NCI-H774 (cell line): Measurements from ENCODE around the gene IGLL5.

Source experiments
- DNase-seq: peaks from one replicate; lab custom pipeline; 2025; lab: John Stamatoyannopoulos, UW

The IGLL5 gene

DNA sequence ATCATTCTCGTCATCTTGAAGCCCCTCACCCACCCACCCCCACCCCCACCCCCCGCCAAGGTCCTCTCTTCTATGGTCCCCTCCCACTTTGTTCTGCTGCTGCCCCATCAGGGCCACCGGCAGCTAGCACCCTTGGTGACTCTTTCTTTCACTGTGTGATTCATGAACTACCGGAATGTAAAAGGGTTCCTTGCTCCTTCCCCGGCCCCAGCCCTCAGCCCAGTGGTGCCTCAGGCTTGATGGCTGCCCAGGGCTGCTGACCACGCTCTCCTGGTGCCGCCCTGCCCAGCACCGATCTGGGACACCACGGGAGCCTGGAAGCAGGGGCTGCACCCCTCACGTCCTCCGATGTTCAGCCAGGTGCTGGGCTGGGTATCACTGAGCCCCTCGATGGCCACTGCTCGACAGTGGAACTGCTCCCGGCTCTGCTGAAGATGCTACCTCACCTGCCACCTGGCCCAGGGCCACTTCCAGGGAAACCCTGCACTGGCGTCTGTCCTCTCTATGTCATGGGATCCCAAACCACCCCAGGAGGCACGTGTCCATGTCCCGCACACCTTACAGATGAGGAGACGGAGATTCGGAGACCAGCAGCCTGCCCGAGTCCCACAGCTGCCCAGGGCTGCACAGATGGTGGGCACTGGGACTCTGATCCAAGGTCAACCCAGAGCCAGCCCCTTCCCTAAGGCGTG is 39.7 kb downstream of the IGLL5 start:
- DNase-seq: no peak

DNA sequence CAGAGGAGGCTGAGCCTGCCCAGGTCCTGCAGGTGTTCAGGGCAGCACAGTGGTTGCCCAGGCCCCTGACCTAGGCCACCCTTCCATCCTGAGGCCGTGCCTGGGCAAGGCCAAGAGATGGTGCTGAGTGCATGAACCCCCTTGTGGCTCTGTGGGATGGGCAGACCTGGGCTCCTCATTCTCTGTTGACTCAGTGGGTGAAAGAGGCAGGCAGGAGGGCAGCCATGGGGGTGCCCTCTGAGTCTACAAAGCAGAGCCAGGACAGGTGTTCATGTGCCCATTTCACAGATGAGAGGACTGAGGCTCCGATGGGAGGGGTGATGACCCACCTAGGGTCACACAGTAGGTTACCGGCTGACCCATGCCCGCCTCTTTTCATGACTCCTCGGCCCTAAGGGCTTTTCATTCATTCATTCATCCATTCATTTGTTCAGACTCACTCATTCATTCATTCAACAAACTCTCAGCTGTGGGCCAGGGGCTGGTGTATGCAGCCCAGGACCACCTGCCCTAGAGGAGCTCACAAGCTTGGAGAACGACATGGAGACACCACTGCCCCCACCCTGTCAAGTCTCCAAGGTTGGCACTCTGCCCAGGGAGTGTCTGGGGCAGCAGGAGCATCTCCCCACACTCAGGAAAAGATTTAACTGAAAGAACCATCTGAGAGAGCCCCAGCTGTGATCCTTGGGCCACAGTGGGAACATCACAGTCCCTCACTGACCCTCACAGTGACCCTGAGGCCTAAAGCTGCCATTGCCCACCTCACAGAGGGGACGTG is 40.5 kb downstream of the IGLL5 start:
- no peak for DNase-seq

DNA sequence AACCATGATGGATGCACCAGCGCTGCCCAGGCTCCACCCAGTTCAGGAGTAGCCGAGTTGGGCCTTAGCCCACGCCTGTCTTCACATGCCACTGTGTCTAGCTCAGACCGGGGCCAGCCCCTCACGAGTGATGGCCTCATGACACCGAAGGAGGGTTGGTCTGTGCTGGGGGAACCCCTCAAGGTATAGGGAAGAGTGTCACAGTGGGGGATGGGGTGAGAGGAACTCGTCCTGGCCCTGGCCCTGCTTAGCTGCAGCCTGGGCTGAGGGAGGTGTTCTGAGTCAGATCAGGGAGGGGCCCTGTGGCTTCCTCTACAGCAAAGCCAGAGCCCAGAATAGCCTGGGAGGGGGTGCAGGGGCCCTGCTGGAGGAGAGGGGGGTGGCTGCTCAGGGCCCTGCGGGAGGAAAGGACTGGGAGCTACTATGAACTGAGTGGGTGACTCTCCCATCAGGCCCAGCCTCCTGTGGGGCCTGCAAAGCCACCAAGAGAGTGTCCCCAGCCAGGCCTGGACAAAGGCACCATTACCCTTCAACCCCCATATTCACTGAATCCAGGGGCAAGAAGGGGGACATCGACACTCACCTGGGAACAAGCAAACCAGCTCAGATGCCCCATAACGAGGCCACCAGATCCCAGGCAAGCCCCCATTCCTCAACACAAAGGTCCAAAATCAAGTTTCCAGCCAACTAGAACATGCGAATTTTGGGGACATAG is 41.2 kb downstream of the IGLL5 start:
- no peak for DNase-seq

DNA sequence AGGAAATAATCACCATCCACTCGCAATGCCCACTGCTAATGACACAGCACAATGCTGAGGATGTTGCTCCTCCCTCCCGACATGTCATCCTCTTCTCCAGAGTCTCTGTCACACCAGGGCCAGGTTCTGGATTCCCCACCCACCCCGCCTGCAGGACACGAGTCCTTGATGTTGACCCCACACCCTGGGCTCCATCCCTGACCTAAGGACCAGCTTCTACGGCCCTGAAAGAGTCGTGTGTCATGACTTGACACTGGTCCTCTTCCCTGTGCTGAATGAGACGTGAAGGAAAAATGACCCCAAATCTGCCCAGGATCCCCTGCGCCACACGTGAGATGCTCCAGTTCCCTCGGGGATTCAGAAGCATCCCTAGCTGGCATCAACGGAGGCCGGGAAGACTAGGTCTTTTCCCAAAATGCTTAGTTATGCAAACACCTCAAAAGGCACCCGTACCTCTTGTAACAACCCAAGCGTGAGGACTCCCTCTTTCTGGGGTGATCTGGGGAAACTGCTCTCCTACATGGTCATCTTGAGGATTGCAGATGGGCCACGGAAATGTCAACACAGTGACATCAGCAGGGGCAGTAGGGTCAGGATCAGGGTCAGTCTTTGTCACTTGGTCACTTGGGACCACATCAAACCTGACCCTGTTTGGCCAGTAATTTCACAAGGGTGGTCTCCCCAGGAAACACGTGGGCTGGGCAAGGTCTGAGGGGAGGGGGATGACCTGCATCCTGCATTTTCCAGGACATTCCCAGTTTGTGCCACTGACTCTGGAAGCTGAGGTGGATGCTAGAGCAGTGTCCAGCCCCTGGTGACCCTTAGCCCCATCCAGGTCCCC is 42.0 kb downstream of the IGLL5 start:
- no peak for DNase-seq

DNA sequence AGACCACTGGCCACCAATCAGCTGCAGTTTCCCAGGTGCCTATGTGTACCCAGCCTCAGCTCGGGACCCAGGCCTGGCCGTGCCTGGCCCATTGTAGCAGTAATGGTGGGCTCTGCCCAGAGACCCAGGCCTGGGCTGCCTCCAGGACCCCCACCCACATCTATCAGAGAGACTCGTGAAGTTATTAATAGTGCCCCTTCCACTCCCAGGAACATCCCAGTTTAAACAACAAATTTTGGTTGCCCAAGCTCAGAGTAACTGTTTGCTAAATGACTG is 42.5 kb downstream of the IGLL5 start:
- no peak for DNase-seq

DNA sequence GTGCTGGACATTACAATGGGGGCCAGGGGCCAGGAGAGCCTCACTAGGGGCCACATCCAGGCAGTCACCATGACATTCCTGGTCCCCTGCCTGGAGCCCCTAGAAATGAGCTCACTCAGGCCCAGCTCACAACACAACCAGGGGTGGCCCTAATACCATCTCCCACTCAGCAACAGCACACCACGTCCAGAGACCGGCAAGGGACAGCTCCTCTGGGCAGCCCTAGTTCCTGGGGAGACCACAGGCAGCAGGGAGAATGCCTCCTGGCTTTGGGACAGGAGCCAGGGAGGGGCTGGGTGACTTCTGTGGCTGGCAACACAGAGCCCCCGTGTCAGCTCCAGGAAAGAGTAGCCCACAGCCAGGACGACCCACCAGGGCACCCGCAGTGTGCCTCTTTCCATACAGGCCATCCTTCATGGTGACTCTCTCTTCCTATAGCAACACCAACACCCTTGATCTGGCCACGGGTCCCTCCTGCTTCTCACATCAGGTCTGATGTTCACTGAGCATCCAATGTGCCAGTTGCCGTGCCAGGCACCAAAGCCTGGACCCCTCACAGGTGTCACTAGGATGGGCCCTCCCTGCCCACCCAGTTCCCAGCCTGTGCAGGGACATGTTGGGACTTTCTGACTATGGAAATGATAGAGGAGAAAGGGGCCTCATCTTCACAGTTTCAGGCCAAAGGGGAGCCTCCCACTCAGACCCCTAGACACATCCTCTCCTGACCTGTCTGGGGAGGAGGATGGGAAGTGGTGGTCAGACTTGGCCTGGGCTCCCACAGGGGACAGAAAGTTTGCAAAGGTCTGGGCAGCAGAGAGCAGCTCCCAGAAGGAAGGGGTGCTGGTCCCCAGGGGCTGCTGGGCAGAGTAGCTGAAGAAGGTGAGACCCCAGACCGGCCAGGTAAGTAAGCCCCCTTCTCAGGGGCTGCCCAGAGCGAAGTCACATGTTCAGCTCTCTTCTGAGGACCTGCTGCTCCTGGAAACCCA is 43.2 kb downstream of the IGLL5 start:
- no peak for DNase-seq

DNA sequence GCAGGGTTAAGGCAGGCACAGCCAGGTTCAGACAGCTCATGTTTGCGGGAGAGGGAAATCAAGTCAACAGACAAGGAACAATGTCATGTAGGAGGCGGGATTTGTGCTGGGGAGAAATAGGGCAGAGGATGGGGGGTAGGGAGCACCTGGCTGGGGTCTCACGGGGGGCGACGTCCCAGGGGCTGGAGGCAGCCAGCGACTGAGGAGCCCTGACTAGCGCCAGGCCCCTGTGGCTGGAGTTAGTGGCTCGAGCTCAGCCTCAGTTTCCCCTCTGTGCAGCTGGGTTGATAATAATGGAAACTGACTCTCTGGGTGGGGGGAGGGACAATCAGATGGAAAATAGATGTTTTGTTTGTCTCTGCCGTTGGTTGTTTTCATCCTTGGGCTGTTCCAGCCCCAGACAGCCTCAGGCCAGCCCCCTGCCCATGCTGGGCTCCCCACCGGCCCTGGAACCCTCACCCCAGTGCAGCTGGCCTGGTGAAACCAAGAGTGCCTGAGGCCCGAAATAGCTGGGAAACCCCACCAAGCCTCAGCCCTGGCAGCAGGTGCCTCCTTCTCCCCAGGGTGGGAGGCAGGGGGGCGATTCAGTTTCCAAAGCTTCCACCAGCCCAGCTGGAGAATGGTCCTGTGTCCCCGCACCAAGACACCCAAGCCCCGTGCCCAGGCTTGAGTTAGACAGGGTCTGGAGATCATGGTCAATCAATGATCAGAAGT is 44.1 kb downstream of the IGLL5 start:
- DNase-seq: no peak

DNA sequence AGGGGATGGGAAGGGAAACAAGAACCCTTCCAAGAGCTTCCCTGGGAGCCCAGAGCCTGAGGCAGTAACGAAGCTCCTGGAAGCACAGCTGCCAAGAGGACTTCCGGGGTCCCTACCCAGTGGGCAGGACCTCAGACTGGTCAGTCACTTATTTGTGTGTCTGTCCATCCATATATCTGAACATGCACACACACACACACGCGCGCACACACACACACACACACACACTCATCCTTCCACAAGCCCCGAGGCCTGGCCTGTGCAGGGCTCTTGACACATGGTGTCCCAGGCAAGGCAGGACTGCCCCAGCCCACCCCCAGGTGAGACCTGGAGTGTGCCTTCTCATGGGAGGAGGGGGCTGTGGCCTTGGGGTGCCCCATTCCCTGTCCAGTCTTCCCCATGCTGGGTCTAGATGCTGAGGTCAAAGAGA is 44.9 kb downstream of the IGLL5 start:
- DNase-seq: no peak

DNA sequence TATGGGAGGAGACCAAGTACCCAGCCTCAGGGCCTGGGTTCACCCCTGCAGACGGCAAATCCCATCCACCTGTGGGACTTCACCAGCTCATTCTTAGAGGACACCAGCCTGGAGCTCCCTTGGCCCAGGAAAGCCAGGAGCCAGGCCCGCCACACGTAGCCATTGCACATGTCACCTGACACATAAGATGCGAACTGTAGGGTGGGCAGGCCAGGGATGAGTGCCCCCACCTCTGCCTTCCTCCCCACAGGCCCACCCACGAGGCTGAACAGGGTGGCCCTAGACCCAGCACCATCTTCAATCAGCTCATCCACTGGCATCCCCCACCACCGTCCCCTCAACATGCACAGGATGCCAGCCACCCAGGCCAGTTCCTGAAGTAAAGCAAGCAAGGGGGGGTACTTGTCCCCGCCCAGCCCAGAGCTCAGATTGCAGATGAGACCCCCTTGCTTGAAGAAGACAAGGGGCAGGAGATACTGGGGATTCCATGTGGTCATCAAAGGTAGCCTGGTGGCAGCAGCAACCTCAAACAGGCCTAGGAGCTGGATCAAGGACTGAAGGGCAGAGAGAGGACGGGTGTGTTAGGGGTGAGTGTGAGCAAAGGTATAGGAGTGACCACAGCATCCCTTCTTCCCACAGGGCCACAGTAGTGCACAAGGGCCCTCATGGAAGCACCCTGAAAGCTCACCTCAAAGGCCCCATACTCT is 45.6 kb downstream of the IGLL5 start:
- DNase-seq: no peak

DNA sequence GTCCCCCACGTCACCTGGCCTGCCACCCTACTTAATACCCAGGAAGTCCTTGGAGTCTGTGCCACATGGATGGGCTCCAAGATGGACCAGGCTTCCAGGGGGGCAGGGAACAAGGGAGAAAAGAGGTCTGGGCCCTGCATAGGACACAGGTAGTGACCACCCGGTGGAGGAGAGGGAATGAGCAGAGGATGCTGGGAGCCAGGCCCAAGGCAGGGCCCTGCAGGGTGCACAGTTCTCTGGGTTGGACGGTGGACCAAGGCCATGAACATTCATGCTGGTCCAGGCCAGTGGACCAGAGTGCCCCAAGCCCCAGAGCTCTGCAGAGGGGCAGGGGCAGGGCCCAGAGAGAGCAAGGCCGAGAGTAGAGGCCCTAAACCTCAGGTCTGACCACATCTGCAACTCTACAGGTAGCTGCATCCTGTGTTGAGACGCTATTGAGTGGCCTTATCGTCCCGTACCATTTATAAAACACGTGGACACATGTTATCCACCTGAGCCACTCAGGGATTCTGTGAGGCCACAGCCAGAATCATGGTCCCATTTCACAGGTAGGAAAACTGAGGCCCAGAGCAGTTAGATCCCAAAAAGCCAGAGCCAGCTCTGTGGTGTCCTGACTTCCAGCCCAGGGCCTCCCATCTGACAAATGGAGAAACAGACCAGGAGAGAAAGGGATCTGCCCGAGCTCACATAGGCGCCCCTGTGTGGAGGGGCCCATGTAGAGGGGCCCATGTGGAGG is 46.4 kb downstream of the IGLL5 start:
- DNase-seq: no peak

DNA sequence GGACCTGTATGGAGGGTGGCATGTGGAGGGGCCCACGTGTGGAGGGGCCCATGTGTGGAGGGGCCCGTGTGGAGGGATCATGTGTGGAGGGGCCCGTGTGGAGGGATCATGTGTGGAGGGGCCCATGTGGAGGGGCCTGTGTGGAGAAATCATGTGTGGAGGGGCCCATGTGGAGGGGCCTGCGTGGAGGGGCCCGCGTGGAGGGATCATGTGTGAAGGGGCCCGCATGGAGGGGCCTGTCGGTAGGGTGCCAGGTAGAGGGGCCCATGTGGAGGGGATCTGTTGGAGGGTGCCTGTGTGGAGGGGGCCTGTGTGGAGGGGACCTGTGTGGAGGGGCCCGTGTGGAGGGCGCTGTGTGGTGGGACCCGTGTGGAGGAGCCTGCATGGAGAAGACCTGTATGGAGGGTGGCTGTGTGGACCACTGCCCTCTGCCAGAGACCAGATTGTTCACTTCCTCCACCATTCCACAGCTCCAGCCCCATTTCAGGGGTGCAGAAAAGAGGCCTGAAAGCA is 47.0 kb downstream of the IGLL5 start:
- DNase-seq: no peak

DNA sequence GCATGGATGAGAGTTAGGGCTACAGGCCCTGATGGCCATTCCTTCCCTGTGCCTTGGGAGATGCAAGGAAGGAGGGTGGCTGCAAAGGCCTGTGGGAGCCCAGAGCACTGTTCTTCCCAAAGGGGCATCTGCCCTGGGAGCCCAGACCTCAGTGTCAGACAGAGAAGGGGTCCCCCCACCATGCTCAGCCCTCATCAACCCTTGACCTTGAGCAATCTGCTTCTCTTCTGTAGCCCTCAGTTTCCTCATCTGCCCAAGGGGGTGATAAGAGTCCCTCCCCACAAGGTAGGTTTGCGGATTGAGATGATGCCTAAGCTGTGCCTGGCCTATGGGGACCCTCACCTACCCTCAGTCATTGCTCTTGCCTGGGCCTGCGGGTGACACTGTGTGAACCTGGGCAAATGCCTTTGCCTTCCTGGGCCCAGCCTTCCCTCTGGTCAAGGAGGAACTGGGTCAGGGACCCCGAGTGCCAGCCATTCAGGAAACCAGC is 47.5 kb downstream of the IGLL5 start:
- no peak for DNase-seq

DNA sequence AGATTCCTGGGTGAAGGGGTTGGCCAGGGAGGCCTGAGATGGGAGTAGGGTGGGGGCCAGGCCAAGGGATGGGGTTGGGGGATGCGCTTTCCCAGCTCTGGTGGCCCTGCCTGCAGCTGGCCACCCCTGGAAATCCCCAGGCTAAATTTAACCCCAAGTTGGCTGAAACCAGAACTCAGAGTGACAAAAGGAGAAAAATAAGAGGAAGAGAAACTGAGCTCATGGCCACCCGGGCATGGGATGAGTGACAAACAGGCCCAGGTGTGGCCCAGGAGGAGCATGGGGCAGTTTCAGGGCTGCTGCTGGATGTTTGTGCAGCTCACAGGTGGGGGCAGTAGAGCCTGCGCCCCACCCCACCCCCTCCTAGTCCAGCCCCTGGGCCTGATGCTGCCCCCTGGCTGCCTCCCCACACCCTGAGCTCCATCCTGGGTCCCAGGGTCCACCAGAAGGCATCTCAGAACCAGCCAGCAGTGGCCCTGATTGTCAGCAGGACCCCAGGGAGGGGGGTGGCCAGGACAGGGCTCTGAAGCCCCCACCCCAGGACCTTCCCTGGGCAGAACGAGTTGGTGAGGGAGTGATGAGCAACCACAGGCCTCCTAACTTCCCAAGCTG is 48.0 kb downstream of the IGLL5 start:
- DNase-seq: no peak

DNA sequence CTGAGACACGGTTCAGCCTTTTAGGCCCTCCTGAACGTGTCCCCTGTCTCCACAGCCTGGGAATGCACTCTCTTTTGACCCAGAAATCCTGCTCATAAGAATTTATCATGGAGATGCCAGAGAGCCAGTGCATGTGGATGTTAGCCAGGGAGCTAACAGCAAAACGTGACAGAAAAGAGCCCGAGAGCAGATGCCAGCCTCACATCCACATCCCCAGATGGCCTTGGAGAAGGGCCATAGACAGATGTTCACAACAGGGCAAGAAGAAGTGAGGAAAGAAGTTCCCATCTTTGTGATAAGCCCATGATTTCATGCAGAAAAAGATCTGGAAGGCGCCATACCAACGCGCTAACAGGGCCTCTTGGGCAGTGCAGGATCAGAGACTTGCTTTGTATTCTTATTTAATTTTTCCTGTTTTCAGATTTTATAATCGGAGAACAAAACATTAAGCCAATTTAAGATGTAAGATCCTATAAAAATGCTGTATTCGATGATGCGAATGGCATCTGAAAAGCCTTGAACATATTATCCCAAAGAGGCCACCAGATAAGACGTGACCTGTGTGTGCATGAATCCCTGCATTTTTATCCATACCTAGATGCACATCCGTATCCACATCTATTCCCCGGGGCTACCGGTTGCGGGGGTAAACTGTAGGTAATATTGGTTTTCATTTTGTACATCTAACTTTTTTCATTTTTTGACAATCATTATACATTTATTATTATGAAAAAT is 48.7 kb downstream of the IGLL5 start:
- DNase-seq: no peak

DNA sequence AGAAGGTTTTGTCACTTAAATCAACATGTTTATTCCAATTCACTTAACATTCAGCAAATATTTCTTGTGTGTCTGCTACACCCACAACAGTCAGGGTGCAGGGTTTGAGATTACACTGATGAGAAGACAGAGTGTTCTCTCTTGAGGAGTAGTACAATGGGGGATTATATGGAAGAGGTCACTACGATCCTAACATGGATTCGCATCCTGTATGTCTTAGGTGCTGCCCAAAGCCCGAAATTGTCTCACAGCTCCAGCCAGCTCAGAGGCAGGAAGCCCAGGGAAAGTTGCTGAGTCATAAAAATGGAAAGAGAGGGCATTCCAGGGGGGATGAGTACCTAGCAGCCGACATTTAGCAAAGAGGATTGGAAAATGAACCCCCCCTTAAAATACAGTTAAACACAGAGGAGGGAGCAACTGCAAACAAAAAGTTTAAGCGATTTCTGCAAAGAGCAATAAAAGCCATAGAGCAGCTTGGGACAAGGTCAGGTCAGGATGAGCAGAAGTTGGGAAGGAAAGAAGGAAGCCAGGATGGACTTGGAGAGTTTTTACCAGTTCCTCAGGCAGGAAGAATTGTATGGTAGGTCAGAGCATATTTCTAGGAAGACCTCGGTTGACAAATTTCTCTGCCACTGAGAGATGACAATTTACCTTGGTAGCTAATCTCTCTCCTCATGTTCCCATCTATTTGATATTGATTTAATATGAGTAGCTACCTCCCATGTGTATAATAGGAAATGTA is 49.5 kb downstream of the IGLL5 start:
- no peak for DNase-seq

DNA sequence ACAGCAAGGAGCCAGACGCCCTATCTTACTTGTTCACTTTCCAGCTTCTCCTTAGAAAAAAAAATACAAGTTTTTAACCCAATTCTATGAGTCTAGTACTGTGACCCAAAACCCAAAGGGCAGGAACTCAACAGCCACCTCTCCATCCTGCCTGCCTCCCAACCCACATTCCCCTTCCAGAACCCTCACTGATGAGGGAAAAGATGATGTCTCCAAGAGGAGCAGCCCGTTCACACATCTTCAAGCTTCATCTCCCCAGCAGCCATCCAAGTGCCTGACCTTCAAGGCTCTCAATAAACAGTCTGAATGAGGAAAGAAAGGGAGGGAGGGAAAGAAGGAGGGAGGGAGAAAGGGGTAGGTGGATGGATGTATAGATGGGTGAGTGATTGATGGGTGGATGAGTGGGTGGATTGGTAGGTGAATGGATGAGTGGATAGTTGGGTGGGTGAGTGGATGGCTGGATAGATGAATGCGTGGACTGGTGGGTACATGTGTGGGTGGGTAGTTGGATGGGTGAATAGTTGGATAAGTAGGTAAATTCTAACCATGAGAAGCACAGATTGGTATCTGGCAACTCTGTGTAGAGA is 50.4 kb downstream of the IGLL5 start:
- no peak for DNase-seq
